KOPT-K1 (cell line): ENCODE results near the gene CMTM2.
"Not testable (repeated sequence)": the region's sequence is repeated elsewhere in the genome, so short reads cannot be mapped to it uniquely, and the experiment has no call there.

Source experiments
- H3K27ac ChIP-seq: fragments of 200-600 bp; sonication (generic); 2 replicates; pipeline ENCODE4 v1.5.1; 2016; ENCODE audit warnings: antibody characterized with exemption, mild to moderate bottlenecking, low read depth, low read length; ENCODE audit not compliant: poor library complexity, severe bottlenecking
- H3K36me3 ChIP-seq: fragments of 200-600 bp; sonication (generic); 2 replicates; pipeline ENCODE4 v1.5.1; 2017; ENCODE audit warnings: antibody characterized with exemption, mild to moderate bottlenecking, low read length, moderate library complexity; ENCODE audit not compliant: insufficient read depth
- H3K9me3 ChIP-seq: fragments of 200-600 bp; sonication (generic); 2 replicates; pipeline ENCODE4 v1.5.1; 2017; ENCODE audit warnings: antibody characterized with exemption, low read length, mild to moderate bottlenecking; ENCODE audit not compliant: insufficient read depth, poor library complexity, severe bottlenecking

CMTM2 gene

DNA sequence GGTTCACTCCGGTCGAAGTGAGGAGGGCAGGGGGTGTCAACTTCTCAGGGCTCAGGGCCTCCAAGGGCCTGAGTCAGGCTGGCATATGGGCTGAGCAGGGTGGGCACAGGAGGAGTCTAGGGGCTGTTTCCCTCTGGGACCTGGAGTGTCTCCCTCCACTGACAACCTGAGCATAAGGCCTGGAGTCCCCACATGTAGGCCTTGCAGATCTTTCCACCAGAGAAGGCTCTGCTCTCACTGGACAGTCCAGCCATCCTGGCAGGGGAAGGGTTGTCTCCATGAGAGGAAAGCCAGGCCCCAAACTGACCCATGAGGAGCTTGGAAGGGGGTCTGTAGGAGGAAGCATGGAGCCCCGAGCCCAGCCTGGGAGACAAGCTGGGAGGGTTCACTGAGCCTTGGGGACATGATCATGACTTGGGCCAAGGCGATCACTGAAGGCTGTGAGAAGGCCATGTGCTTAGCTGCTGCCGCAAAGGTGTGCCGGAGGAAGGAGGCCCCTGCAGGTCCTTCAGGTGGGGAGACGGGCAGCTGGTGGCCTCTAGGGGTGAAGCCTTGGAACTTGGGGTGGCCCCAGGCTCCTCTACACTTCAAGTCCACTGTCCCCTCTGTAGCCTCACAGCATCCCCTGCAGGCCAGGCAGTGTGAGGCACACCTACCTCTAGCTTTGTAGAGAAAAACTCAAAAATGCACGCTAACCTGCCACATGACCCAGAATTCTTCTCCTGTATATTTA, 9.9 kb downstream of the CMTM2 start:
- H3K27ac ChIP-seq, result peak overlapping the region; percentile 61
- H3K9me3 ChIP-seq, result no peaks in the 10 kb centered on the region
- no peaks in the 10 kb centered on the region for H3K36me3 ChIP-seq

DNA sequence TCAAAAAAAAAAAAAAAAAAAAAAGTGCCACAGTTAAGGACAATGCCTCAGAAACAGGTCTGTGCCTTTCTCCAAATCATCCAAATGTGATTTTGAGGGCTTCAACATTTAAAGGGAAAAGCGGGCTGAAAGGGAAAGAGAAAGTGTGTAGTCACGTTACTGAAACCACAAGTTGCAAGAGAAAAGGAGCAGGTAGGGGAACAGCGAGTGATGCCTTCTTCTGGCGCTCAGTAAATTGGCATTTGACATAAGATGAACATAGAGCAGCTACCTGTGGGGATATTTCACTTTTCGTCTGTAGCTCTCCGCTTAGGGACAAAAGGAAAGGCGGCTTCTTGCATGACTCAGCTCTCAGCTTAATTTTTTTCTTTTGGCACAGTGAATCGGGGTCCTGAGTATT, 11.1 kb downstream of the CMTM2 start:
- no peaks in the 10 kb centered on the region for H3K9me3 ChIP-seq

DNA sequence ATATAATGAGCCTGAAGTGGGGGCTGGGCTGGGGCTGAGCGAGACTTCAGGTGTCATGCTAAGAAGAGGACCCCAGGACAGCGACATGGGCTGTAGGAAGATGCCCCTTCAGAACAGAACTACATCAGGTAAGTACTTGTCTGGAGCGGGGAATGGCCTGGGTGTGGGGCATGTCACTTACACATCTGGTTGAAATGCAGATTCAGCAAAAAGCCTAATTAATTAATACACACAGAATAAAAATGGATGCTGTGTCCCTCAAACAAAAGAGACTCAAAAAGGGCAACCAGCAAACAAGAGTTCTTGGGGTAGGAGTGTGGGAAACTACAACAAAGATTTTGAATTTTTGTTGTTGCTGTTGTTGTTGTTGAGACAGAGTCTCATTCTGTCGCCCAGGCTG, 11.8 kb downstream of the CMTM2 start:
- Histone ChIP-seq H3K36me3 (no peaks in the 10 kb centered on the region), H3K27ac (peak overlapping the region; percentile 61), H3K9me3 (no peaks in the 10 kb centered on the region)

More for the DNA sequence above, 11.1 kb downstream of the CMTM2 start:
- H3K27ac ChIP-seq, result peak overlapping the region; percentile 61
- no peaks in the 10 kb centered on the region for H3K36me3 ChIP-seq

DNA sequence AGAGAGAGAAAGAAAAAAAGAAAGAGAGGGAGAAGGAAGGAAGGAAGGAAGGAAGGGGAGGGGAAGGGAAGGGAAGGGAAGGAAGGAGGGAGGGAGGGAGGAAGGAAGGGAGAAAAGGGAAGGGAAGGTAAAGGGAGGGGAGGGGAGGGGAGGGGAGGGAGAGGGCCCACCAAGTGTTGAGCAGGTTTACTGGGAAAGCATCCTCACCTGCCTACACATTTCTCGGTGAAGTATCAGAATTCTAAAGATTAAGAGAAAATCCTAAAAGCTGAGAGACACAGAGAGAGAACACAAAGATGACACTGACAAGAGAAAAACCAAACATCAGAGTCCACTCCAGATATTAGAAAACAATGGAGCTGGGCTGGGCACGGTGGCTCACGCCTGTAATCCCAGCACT, 13.0 kb downstream of the CMTM2 start:
- Histone ChIP-seq H3K36me3 (no peaks in the 10 kb centered on the region), H3K27ac (no peak overlapping the region), H3K9me3 (no peaks in the 10 kb centered on the region)

DNA sequence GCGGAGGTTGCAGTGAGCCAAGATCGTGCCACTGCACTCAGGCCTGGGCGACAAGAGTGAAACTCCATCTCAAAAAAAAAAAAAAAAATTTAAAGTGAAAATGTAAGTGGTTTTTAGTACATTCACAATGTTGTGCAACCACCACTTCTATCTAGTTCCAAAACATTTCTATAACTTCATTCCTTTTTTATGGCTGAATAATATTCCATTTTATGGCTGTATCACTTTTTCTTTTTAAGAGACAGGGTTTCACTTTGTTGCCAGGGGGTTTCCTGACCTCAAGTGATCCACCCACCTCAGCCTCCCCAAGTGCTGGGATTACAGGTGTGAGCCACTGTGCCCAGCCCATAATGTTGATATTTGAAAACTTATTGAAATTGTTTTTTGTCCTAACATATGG, 13.6 kb downstream of the CMTM2 start:
- no peak overlapping the region for H3K27ac ChIP-seq
- H3K36me3 ChIP-seq, result no peaks in the 10 kb centered on the region
- no peaks in the 10 kb centered on the region for H3K9me3 ChIP-seq

DNA sequence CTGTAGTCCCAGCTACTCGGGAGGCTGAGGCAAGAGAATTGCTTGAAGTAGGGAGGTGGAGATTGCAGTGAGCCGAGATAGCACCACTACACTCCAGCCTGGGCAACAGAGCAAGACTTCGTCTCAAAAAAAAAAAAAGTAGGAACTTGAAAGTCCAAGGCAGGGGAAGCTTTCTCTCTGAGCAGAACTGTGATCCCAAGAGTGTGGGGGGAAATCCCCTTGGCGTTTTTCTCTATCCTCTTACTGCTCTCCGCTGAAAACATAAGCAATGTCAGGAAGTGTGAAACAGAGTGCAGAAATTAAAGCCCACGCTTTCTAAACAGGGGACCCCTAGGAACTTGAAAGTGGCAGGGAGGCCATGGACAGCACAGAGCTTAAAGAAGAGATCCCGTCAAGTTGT, 15.5 kb downstream of the CMTM2 start:
- Histone ChIP-seq H3K9me3 (no peaks in the 10 kb centered on the region), H3K27ac (no peak overlapping the region), H3K36me3 (no peaks in the 10 kb centered on the region)

DNA sequence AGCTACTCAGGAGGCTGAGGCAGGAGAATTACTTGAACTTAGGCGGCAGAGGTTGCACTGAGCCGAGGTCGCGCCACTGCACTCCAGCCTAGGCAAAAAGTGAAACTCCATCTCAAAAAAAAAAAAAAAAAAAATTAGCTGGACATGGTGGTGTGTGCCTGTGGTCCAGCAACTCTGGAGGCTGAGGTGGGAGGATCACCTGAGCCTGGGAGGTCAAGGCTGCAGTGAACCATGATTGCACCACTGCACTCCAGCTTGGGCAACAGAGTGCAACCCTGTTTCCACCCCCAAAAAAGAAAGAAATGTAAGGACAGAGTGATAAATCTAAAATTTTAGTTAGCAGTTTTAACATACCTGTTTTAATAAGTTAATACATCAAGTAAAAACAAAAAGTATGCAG, 17.3 kb downstream of the CMTM2 start:
- not testable (repeated sequence) for H3K27ac ChIP-seq, H3K36me3 ChIP-seq
- peaks cover 11% of the 10 kb centered on the region for H3K9me3 ChIP-seq

DNA sequence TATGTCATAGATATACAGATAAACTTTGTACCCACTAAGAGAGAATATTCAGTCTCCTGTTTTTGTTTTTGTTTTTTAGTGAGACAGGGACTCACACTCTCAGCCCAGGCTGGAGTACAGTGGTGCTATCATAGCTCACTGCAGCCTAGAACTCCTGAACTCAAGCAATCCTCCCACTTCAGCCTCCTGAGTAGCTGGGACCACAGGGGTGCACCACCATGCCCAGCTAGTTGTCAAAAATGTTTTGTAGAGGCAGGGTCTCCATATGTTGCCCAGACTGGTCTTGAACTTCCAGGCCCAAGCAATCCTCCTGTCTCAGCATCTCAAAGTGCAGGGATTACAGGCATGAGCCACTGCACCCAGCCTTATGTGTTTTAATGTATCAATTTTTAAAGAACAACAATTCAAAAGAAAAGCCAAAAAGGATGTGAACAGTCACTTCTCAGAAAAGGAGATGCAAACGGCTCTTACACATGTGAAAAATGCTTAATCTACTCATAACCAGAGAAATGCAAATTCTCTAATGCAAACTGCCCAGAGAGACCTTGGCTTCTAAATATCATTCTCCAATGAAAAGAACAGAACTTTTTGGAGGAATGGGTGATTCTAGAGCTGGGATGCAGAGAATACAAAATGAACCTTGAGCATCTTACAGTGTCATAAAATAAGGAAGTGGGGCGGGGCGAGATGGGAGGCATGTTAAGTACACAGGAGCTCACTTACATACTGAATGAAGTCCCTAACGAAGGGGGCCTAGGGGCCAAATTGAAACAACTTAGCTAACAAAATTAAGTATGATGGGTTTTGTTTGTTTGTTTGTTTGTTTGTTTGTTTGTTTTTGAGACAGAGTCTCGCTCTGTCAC, 18.0 kb downstream of the CMTM2 start:
- Histone ChIP-seq H3K27ac (peak overlapping the region; percentile 28), H3K36me3 (no peaks in the 10 kb centered on the region), H3K9me3 (peaks cover 15% of the 10 kb centered on the region)

DNA sequence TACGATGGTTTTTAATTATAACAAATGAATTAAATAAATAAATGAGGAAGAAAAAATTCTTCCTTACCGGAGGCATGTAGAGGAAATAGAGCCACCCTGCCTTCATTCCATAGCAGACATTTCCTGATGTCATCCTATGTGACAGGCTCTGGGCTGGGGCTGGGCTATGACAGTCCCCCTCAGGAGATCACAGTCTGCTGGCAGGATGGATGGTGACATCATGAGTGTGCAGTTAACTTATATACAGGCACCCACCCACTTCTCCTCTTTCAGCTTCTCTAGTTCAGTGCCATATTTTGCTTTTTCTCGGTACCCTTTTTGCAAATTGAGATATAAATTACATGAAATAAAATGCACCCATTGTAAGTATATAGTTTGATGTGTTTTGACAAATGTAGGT, 18.8 kb downstream of the CMTM2 start:
- Histone ChIP-seq H3K36me3 (no peaks in the 10 kb centered on the region), H3K27ac (no peak overlapping the region), H3K9me3 (peaks cover 15% of the 10 kb centered on the region)

DNA sequence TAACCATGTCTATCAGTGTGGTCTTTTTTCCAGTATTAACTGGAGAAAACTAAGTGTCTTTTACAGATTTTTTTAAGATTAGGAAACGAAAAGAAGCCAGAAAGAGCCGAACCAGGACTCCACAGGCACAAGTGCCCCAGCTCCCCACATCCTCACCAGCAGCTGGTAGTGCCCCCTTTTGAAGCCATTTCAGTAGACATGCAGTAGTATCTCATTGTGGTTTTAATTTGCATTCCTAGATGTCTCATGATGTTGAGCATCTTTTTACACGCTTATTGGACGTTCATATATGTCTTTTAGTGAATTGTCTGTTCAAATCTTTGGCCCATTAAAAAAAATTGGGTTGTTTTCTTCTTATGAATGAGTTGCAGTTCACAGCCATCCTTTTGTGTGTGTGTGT, 20.5 kb downstream of the CMTM2 start:
- Histone ChIP-seq H3K36me3 (no peaks in the 10 kb centered on the region), H3K27ac (peak overlapping the region; percentile 49), H3K9me3 (peaks cover 15% of the 10 kb centered on the region)

DNA sequence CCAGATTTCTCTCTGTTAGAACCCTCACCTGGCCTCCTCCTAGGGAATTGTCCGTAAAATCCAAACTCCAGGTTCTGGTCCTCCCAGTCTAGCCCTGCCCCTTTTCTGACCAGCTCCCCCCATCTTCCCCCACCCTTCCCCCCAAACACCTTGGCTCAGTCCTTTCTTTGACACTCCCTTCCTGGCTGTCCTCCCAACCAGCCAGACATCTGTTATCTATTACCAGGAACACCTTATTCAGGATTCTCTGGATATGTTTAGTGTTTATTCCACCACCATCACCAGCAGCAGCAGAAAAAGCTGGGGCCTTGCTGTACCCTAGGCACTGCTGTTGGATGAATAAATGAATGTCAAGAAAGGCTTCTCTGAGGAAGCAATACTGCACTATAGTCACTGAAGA, 21.2 kb downstream of the CMTM2 start:
- Histone ChIP-seq H3K9me3 (peaks cover 15% of the 10 kb centered on the region), H3K36me3 (no peaks in the 10 kb centered on the region), H3K27ac (peak overlapping the region; percentile 49)

DNA sequence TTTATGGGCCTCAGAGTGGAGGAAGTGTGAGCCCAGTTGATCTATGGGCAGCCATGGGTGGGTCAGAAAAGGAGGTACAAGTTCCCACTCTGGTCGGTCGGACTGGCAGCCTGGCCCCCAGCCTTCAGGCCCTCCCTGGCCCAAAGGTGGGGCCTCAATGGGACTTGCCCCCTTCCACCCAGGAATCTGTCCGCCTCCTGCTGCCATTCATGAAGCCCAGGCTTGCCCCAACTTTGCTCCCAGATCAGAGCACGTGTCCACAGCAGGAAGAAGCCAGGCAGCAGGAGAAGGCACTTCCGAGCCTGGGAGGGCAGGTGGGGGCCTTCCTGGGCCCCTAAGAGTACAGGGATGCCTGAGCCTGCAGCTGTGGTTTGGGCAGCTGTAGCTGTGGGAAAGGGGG, 22.2 kb downstream of the CMTM2 start:
- Histone ChIP-seq H3K36me3 (0 out of 2 replicates have a peak, but pooled peaks cover 2% of the 10 kb centered on the region), H3K9me3 (peaks cover 15% of the 10 kb centered on the region), H3K27ac (no peak overlapping the region)

DNA sequence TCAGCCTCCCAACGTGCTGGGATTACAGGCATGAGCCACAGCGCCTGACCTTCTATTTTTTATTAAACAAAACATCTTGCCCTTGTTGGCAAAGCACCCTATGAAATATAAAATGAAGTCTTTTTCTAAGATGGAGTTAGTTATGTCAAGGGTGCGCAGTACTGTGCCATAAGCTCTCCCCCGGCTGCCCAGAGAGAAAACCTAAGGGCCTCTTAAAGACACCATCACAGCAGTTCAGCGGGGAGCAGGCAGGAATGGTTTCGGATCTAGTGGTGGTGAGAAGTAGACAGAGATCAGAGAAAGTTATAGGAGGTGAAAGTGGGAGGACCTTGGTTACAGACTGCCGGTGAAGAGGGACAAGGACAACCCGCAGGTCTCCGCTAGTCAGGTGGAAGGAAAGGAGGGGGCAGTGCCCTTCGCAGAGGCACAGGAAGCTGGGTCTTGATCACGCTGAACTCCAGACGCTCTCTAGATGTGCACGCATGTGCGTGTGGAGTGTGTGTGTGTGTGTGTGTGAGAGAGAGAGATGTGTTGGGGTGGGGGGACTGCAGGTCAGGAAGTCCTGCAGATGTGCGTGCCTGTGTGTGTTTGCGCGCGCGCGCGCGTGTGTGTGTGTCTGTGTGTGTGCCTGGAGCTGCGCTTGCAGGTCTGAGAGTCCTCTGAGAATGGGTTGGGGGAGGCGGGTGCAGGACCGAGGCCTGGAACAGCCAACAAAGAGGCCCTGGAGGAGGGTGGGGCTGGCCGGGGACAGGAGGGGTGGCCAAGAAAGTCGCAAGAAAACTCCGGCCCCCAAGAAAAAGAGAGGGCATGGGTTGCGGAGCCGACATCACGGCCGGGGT, 24.5 kb downstream of the CMTM2 start:
- peak overlapping the region; percentile 92 for H3K27ac ChIP-seq

DNA sequence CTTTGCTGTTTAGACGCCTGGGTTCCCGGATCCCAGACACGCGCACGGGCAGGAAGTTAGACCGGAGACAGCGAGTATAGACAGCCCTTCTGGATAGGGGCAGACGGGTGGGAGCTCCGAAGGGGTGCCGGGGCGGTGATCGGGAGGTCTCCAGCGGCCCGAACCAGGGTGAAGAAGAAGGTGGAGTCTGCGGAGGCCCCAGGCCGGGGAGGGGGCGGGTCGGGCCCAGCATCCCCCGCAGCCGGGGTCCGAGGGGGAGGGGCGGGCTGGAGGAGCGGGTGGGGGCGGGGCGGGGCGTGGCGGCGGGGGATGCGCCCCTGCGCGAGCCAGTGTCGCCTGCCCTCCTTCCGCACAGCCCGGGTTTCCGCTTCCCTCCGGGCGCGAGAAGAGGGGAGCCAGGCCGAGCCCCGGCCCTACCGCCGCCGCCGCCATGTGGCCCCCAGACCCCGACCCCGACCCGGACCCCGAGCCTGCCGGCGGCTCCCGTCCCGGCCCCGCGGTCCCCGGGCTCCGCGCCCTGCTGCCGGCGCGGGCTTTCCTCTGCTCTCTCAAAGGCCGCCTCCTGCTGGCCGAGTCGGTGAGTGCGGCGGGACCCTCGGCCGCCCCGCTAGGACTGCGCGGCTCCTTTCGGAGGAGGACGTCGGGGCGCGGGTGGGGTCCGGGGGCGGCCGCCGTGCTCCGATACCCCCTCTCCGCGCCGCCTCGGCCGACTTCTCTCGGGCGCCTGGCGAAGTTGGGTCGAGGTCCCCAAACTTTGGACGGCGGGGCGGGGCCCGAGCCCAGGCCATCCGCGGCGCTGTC, 25.3 kb downstream of the CMTM2 start, which contains the start of gene CMTM3:
TSS of gene CMTM3 (plus strand) at position 329 of the 801 bp plus-strand sequence. CDS start at position 431, 102 bp downstream.
- Histone ChIP-seq H3K27ac (peak within 1 kb of the TSS; percentile 92), H3K9me3 (peaks cover 15% of the 10 kb centered on the region)

More for the DNA sequence above, 24.5 kb downstream of the CMTM2 start:
- peaks cover 15% of the 10 kb centered on the region for H3K9me3 ChIP-seq
- H3K36me3 ChIP-seq, result peaks cover 25% of the 10 kb centered on the region

More for the DNA sequence above, 25.3 kb downstream of the CMTM2 start, which contains the start of gene CMTM3:
- H3K36me3 ChIP-seq, result peaks cover 33% of the 10 kb centered on the region
